Activated CD8-positive, alpha-beta T cell treated with anti-CD3 and anti-CD28 coated beads for 36 hours (primary cell): ENCODE results near the gene MEF2C. TPM values are rescaled to one million over a fixed set of nuclear protein-coding genes. Genes with fewer than 3 reads are reported as not detected.

ENCODE experiments used
- ATAC-seq: fragments of 200-7000 bp; cut with Tn5 transposase; one replicate; pipeline ENCODE4 v1.10.0; 2021; ENCODE audit warnings: mild to moderate bottlenecking, moderate library complexity
- CTCF ChIA-PET: fragments of 350-600 bp; sonication (Branson Sonifier 250); formaldehyde crosslinking; loops from one replicate; lab custom pipeline; 2021; ENCODE audit warnings: antibody characterized with exemption; lab: Charles Lee
- POLR2A ChIA-PET: fragments of 350-600 bp; sonication (Branson Sonifier 250); formaldehyde crosslinking; loops from one replicate; lab custom pipeline; 2021; ENCODE audit warnings: antibody characterized with exemption; lab: Charles Lee
- DNase-seq: peaks from one replicate; pipeline ENCODE4 v3.0.0-alpha.2; 2020
- H3K27ac Mint-ChIP-seq: one replicate; pipeline ENCODE4 v1.8.0; 2021; ENCODE audit warnings: mild to moderate bottlenecking, mixed read lengths
- H3K27me3 Mint-ChIP-seq: one replicate; pipeline ENCODE4 v1.8.0; 2021; ENCODE audit warnings: mixed read lengths
- H3K36me3 Mint-ChIP-seq: one replicate; pipeline ENCODE4 v1.8.0; 2021; ENCODE audit warnings: low read depth, mixed read lengths
- H3K4me1 Mint-ChIP-seq: one replicate; pipeline ENCODE4 v1.8.0; 2021; ENCODE audit warnings: low read depth, mixed read lengths
- H3K4me3 Mint-ChIP-seq: one replicate; pipeline ENCODE4 v1.8.0; 2021; ENCODE audit warnings: mild to moderate bottlenecking, moderate library complexity, mixed read lengths
- H3K9me3 Mint-ChIP-seq: one replicate; pipeline ENCODE4 v1.8.0; 2021; ENCODE audit warnings: mixed read lengths
- intact Hi-C: fragments of 100-400 bp; cut with micrococcal nuclease; formaldehyde crosslinking; loops from one replicate; pipeline ENCODE4 v1.10.0; 2022
- total RNA-seq, 2 experiments: library from RNA; stranded (reverse); gene quantifications; one replicate each; pipeline ENCODE4 v1.2.3, GENCODE V29; 2021
- TF ChIP-seq, protein P1 (sequence below): fragments of 200-600 bp; IDR thresholded peaks from one replicate; pipeline ENCODE4 v1.8.0; 2022; ENCODE audit warnings: antibody characterized with exemption, mild to moderate bottlenecking

MEF2C gene
- total RNA-seq, 2 experiments from 2014 or later, result 0.27 to 1.3 TPM

DNA sequence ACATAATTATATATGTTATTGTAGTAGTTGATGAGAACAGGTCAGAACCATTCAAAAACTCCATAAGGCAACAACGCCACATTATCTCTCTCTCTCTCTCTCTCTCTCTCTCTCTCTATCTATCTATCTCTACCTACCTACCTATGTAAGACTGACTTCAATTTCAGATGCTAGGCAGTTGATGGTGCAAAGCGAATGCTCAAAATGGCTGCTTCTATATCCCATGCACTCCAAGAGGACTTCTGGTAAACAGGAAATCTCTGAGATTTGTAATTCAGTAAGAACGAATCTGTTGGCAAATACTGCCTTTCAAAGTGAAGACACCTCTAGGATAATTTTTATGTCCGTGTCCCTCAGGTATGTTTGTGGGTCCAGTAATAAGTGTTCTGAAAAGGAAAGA lies 43.7 kb downstream of the MEF2C start:
- Mint-ChIP-seq H3K27me3 (peaks cover 10% of the 10 kb centered on the region), H3K27ac (no peak overlapping the region), H3K36me3 (no peaks in the 10 kb centered on the region), H3K4me3 (no peak overlapping the region), H3K4me1 (peaks cover 6% of the 10 kb centered on the region), H3K9me3 (no peaks in the 10 kb centered on the region)
- no peak for DNase-seq
- TF ChIP-seq, protein P1, sequence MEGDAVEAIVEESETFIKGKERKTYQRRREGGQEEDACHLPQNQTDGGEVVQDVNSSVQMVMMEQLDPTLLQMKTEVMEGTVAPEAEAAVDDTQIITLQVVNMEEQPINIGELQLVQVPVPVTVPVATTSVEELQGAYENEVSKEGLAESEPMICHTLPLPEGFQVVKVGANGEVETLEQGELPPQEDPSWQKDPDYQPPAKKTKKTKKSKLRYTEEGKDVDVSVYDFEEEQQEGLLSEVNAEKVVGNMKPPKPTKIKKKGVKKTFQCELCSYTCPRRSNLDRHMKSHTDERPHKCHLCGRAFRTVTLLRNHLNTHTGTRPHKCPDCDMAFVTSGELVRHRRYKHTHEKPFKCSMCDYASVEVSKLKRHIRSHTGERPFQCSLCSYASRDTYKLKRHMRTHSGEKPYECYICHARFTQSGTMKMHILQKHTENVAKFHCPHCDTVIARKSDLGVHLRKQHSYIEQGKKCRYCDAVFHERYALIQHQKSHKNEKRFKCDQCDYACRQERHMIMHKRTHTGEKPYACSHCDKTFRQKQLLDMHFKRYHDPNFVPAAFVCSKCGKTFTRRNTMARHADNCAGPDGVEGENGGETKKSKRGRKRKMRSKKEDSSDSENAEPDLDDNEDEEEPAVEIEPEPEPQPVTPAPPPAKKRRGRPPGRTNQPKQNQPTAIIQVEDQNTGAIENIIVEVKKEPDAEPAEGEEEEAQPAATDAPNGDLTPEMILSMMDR, result no peak
- ChIA-PET CTCF (no interaction called here), POLR2A (no interaction called here)
- ATAC-seq, result no peak
- intact Hi-C loops, result no loop called here

DNA sequence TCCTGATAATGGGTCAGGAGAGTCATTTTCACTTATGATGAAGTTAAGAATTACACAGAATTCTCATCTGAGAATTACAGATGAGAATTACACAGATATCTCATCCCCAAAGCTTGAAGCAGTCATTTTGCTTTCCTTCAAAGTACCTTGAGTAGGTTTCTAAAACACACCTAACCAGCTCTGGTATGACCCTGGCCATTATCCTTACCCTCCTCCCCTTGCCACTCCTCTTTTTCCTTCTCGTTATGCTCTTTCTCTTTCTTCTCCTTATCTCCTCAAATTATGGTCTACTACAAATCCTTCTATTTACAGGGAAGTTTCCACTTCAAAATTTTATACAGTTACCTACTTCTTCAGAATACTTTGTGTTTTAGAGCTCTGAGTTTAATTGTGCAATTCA lies 44.5 kb downstream of the MEF2C start:
- ChIA-PET CTCF (interaction anchor here (1.3 kb wide), 1 partner anchor 10 kb away, joined by 3 read pairs; no protein-coding TSS in a partner anchor), POLR2A (no interaction called here)
- Mint-ChIP-seq H3K4me3 (no peak overlapping the region), H3K4me1 (peaks cover 13% of the 10 kb centered on the region), H3K9me3 (no peaks in the 10 kb centered on the region), H3K27me3 (peaks cover 11% of the 10 kb centered on the region), H3K27ac (no peak overlapping the region), H3K36me3 (no peaks in the 10 kb centered on the region)
- ATAC-seq (no peak), DNase-seq (no peak)
- TF ChIP-seq, protein P1, result no peak
- intact Hi-C loops, result no loop called here

DNA sequence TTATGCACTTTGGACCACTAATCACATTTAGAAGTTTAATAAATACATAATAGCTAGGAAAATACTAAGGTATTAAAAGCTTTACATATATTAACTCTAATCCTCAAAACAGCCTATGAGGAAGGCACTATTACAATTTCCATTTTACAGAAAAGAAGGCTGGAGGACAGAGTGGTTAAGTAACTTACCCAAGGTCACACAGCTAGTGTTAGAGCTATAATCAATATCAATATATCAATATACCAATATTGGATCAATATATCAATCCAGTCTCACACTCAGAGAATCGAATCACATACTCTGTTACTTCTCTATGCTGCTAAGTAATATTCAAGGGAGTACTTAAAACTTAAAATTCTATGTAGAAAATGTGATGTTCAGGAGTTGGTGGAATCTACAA lies 45.2 kb downstream of the MEF2C start:
- Mint-ChIP-seq H3K4me1 (peaks cover 15% of the 10 kb centered on the region), H3K9me3 (no peaks in the 10 kb centered on the region), H3K27me3 (peaks cover 9% of the 10 kb centered on the region), H3K27ac (no peak overlapping the region), H3K36me3 (no peaks in the 10 kb centered on the region), H3K4me3 (no peak overlapping the region)
- DNase-seq (no peak), ATAC-seq (no peak)
- TF ChIP-seq, protein P1, result no peak
- intact Hi-C loops, result no loop called here
- ChIA-PET CTCF (interaction anchor here (1.3 kb wide), 2 partner anchors 9 to 100 kb away, joined by 3 read pairs; no protein-coding TSS in a partner anchor), POLR2A (no interaction called here)

DNA sequence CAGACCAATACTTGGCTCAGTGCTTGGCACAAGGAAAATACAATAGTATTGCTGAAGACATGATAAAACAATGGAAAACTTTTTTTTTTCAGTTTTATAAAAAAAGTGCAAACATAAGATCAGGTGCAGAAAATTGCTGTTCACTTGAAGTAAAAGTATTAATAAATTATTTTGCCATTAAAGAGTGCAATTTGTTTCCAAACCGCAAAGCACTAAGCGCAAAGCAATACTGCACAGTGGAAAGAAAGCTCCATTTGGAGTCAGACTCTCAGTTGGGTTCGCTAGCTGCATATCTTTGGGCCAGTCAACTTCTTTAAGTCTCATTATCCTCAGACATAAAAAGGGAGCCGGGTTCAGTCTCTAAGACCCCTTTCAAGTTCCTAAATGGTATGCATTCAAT lies 45.8 kb downstream of the MEF2C start:
- TF ChIP-seq, protein P1, result no peak
- Mint-ChIP-seq H3K27me3 (peaks cover 9% of the 10 kb centered on the region), H3K27ac (no peak overlapping the region), H3K4me3 (no peak overlapping the region), H3K4me1 (peaks cover 21% of the 10 kb centered on the region), H3K36me3 (no peaks in the 10 kb centered on the region), H3K9me3 (no peaks in the 10 kb centered on the region)
- intact Hi-C loops, result no loop called here
- ATAC-seq (no peak), DNase-seq (no peak)
- POLR2A ChIA-PET, result no interaction called here
- CTCF ChIA-PET, result interaction anchor here (1.3 kb wide), 2 partner anchors 9 to 99 kb away, joined by 3 read pairs; no protein-coding TSS in a partner anchor

DNA sequence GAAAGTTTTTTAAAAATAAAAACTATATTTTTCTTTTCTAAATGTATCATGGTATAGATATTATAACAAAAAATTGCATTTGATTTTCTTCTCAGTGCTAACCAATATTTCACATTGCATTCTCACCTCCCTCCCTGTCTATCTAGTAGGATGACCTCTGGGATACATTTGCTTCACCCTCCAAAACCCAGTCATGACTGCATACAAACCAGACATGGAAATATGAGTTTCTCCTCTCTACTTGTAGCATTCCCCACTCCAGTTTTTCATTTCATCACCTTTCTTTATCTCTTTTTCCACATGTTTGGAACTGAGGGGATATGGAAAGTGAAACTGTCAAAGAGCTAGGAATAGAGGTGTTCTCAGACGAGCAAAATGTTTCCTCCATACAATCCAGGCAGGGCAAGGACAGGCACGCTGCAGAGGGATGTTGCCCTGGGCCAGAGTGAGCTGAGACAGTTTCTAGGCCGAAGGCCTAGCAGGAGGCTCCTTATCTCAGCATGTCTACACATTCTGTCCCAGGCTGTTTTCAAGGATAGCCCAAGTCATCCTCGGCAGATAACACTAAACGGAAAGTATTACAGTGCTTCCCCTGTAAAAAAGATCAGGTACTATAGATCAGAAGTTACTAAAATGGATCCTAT lies 46.7 kb downstream of the MEF2C start:
- Mint-ChIP-seq H3K27me3 (peaks cover 7% of the 10 kb centered on the region), H3K27ac (no peak overlapping the region), H3K4me1 (peaks cover 21% of the 10 kb centered on the region), H3K9me3 (no peaks in the 10 kb centered on the region), H3K36me3 (no peaks in the 10 kb centered on the region), H3K4me3 (no peak overlapping the region)
- ChIA-PET POLR2A (no interaction called here), CTCF (interaction anchor here (1.3 kb wide), 1 partner anchor 99 kb away, joined by 3 read pairs; no protein-coding TSS in a partner anchor)
- DNase-seq (no peak), ATAC-seq (no peak)
- TF ChIP-seq, protein P1, result no peak
- intact Hi-C loops, result no loop called here
